ENCODE results near the gene UMPS.
A peak's percentile ranks its signal among the peaks of the same experiment; 100 is the strongest.

Gene UMPS

DNA sequence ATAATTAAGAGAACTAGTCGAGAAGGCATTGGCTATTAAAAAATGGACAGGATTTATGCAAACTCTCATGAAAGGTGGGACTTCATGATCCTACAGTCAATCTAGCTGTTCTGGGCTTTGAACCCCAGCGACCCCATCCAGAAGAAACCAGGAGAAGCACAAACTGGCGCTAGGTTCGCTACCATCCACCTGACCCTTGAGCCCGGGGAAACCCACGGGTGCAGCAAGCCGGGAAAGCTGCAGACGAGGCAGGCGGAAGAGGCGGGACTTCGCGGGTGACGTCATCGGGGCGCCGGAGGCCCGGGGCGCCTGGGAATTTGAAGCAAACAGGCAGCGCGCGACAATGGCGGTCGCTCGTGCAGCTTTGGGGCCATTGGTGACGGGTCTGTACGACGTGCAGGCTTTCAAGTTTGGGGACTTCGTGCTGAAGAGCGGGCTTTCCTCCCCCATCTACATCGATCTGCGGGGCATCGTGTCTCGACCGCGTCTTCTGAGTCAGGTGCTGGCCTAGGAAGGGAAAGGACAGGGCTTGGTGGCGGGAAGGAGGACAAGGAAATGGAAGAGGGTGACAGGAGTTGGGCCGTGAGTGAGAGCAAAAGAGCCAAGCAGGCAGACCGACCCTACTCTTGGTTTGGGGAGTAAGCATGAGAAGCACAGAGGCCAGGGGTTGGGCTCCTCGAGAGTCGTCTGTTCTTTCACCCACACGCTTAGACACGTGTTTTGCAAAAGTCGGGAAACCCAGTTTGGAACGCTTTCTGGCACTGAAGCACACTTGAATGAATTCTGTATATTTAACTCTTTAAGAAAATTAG, at the start of gene UMPS (continued):
- TF ChIP-seq, protein P1, sequence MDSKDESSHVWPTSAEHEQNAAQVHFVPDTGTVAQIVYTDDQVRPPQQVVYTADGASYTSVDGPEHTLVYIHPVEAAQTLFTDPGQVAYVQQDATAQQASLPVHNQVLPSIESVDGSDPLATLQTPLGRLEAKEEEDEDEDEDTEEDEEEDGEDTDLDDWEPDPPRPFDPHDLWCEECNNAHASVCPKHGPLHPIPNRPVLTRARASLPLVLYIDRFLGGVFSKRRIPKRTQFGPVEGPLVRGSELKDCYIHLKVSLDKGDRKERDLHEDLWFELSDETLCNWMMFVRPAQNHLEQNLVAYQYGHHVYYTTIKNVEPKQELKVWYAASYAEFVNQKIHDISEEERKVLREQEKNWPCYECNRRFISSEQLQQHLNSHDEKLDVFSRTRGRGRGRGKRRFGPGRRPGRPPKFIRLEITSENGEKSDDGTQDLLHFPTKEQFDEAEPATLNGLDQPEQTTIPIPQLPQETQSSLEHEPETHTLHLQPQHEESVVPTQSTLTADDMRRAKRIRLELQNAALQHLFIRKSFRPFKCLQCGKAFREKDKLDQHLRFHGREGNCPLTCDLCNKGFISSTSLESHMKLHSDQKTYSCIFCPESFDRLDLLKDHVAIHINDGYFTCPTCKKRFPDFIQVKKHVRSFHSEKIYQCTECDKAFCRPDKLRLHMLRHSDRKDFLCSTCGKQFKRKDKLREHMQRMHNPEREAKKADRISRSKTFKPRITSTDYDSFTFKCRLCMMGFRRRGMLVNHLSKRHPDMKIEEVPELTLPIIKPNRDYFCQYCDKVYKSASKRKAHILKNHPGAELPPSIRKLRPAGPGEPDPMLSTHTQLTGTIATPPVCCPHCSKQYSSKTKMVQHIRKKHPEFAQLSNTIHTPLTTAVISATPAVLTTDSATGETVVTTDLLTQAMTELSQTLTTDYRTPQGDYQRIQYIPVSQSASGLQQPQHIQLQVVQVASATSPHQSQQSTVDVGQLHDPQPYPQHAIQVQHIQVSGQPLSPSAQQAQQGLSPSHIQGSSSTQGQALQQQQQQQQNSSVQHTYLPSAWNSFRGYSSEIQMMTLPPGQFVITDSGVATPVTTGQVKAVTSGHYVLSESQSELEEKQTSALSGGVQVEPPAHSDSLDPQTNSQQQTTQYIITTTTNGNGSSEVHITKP (tag by site-specific recombination; IDR thresholded peaks at IDR 0.05) = no peak
- TF ChIP-seq MEIS1 (CRISPR knock-in tag; IDR thresholded peaks at IDR 0.05; ENCODE audit: borderline replicate concordance) (no peak), ZNF175 (tag by site-specific recombination; IDR thresholded peaks at IDR 0.05) (no peak), ZNF664 (tag by site-specific recombination; IDR thresholded peaks at IDR 0.05) (no peak), ZNF501 (tag by site-specific recombination; IDR thresholded peaks at IDR 0.05) (peak; percentile 86), EGR2 (tag by site-specific recombination; IDR thresholded peaks at IDR 0.05; ENCODE audit: low read depth) (no peak), ZNF146 (tag by site-specific recombination; IDR thresholded peaks at IDR 0.05) (no peak), ZNF416 (tag by site-specific recombination; IDR thresholded peaks at IDR 0.05) (no peak), ZNF23 (tag by site-specific recombination; IDR thresholded peaks at IDR 0.05; ENCODE audit: borderline replicate concordance) (no peak), ZNF707 (tag by site-specific recombination; IDR thresholded peaks at IDR 0.05) (no peak), ZNF341 (tag by site-specific recombination; IDR thresholded peaks at IDR 0.05; ENCODE audit: low read depth) (no peak), YY1 (tag by site-specific recombination; IDR thresholded peaks at IDR 0.05) (peak; percentile 95), ZNF433 (tag by site-specific recombination; IDR thresholded peaks at IDR 0.05; ENCODE audit: low read depth) (no peak), IKZF3 (tag by site-specific recombination; IDR thresholded peaks at IDR 0.05) (no peak), HOXA7 (CRISPR knock-in tag; IDR thresholded peaks at IDR 0.05; ENCODE audit: borderline replicate concordance) (no peak), ZBTB17 (tag by site-specific recombination; IDR thresholded peaks at IDR 0.05) (peak; percentile 68), OVOL3 (tag by site-specific recombination; IDR thresholded peaks at IDR 0.05) (no peak), ZFP41 (tag by site-specific recombination; IDR thresholded peaks at IDR 0.05; ENCODE audit: borderline replicate concordance) (no peak), ZNF596 (tag by site-specific recombination; IDR thresholded peaks at IDR 0.05) (no peak), ZNF621 (tag by site-specific recombination; IDR thresholded peaks at IDR 0.05) (no peak), ZNF660 (tag by site-specific recombination; IDR thresholded peaks at IDR 0.05) (peak; percentile 63), ZNF112 (tag by site-specific recombination; IDR thresholded peaks at IDR 0.05) (no peak), ZNF24 (tag by site-specific recombination; IDR thresholded peaks at IDR 0.05) (peak; percentile 49; the same call in 1 of the 2 replicates), ZNF423 (tag by site-specific recombination; IDR thresholded peaks at IDR 0.05) (no peak), ZNF221 (tag by site-specific recombination; IDR thresholded peaks at IDR 0.05; ENCODE audit: borderline replicate concordance) (no peak)
- TF ChIP-seq, protein P2, sequence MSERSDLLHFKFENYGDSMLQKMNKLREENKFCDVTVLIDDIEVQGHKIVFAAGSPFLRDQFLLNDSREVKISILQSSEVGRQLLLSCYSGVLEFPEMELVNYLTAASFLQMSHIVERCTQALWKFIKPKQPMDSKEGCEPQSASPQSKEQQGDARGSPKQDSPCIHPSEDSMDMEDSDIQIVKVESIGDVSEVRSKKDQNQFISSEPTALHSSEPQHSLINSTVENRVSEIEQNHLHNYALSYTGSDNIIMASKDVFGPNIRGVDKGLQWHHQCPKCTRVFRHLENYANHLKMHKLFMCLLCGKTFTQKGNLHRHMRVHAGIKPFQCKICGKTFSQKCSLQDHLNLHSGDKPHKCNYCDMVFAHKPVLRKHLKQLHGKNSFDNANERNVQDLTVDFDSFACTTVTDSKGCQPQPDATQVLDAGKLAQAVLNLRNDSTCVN (tag by site-specific recombination; optimal IDR thresholded peaks at IDR 0.05) = peak; percentile 40
- TF ChIP-seq, protein P3, sequence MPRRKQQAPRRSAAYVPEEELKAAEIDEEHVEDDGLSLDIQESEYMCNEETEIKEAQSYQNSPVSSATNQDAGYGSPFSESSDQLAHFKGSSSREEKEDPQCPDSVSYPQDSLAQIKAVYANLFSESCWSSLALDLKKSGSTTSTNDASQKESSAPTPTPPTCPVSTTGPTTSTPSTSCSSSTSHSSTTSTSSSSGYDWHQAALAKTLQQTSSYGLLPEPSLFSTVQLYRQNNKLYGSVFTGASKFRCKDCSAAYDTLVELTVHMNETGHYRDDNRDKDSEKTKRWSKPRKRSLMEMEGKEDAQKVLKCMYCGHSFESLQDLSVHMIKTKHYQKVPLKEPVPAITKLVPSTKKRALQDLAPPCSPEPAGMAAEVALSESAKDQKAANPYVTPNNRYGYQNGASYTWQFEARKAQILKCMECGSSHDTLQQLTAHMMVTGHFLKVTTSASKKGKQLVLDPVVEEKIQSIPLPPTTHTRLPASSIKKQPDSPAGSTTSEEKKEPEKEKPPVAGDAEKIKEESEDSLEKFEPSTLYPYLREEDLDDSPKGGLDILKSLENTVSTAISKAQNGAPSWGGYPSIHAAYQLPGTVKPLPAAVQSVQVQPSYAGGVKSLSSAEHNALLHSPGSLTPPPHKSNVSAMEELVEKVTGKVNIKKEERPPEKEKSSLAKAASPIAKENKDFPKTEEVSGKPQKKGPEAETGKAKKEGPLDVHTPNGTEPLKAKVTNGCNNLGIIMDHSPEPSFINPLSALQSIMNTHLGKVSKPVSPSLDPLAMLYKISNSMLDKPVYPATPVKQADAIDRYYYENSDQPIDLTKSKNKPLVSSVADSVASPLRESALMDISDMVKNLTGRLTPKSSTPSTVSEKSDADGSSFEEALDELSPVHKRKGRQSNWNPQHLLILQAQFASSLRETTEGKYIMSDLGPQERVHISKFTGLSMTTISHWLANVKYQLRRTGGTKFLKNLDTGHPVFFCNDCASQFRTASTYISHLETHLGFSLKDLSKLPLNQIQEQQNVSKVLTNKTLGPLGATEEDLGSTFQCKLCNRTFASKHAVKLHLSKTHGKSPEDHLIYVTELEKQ (tag by site-specific recombination; IDR thresholded peaks at IDR 0.05; ENCODE audit: borderline replicate concordance) = peak; percentile 14; the same call in 1 of the 2 replicates
- TF ChIP-seq, protein P4, sequence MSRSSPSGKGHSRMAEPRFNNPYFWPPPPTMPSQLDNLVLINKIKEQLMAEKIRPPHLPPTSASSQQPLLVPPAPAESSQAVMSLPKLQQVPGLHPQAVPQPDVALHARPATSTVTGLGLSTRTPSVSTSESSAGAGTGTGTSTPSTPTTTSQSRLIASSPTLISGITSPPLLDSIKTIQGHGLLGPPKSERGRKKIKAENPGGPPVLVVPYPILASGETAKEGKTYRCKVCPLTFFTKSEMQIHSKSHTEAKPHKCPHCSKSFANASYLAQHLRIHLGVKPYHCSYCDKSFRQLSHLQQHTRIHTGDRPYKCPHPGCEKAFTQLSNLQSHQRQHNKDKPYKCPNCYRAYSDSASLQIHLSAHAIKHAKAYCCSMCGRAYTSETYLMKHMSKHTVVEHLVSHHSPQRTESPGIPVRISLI (tag by site-specific recombination; IDR thresholded peaks at IDR 0.05) = no peak
- TF ChIP-seq, protein P5, sequence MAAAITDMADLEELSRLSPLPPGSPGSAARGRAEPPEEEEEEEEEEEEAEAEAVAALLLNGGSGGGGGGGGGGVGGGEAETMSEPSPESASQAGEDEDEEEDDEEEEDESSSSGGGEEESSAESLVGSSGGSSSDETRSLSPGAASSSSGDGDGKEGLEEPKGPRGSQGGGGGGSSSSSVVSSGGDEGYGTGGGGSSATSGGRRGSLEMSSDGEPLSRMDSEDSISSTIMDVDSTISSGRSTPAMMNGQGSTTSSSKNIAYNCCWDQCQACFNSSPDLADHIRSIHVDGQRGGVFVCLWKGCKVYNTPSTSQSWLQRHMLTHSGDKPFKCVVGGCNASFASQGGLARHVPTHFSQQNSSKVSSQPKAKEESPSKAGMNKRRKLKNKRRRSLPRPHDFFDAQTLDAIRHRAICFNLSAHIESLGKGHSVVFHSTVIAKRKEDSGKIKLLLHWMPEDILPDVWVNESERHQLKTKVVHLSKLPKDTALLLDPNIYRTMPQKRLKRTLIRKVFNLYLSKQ (tag by site-specific recombination; IDR thresholded peaks at IDR 0.05; ENCODE audit: borderline replicate concordance) = no peak

Measured in HEK293 (cell line).